G401 (cell line): ENCODE results near the gene CCDC184. TPM values are rescaled to one million over a fixed set of nuclear protein-coding genes. Genes with fewer than 3 reads are reported as not detected.
"Not testable (repeated sequence)": the region's sequence is repeated elsewhere in the genome, so short reads cannot be mapped to it uniquely, and the experiment has no call there.

ENCODE experiments used
- DNase-seq: peaks from one replicate; pipeline ENCODE4 v3.0.0-alpha.2; 2015; ENCODE audit warnings: low spot score
- in situ Hi-C: cut with HindIII; loops from 2 replicates; pipeline ENCODE4 v1.10.0; 2016; ENCODE audit warnings: low sequenced_read_pairs, mixed read lengths
- total RNA-seq: library from RNA; depleted of rRNA; stranded (reverse); fragments of >200 nt; shearing (Covaris generic); gene quantifications from 2 replicates; pipeline ENCODE4 v1.2.3, GENCODE V29; 2014; rRNA removed

The CCDC184 gene
- total RNA-seq, 1 experiment from 2014 or later = 0.03 TPM

GRCh38 chr12:48198672-48198971, 15.2 kb downstream of the CCDC184 start:
- peak; percentile 71 for DNase-seq
- in situ Hi-C loops = no loop called here

- in situ Hi-C loops = no loop called here
- no peak for DNase-seq
Measured at GRCh38 chr12:48198985-48199384, 15.5 kb downstream of the CCDC184 start.

GRCh38 chr12:48199774-48200221, 16.4 kb downstream of the CCDC184 start:
- DNase-seq = no peak
- in situ Hi-C loops = no loop called here

- in situ Hi-C loops = no loop called here
- DNase-seq = no peak
Measured at GRCh38 chr12:48201091-48201490, 17.6 kb downstream of the CCDC184 start.

GRCh38 chr12:48201516-48201915, 18.1 kb downstream of the CCDC184 start:
- in situ Hi-C loops = no loop called here
- no peak for DNase-seq

DNA sequence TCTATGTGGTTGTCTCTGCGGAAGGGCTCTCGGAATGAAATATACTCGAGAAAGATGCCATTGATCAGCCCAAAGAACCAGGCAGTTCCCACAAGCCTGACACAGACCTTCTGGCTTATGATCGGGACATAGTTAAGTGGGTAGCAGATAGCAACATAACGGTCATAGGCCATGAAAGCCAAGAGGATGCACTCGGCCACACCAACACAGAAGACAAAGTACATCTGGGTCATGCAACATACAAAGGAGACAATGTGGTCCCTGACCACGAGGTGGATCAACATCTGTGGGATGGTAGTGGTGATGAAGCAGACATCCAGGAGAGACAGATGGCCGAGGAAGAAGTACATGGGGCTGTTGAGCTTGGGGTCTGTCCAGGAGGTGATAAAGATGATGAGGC, 19.3 kb downstream of the CCDC184 start:
- no peak for DNase-seq
- in situ Hi-C loops = no loop called here

GRCh38 chr12:48203192-48203591, 19.7 kb downstream of the CCDC184 start, which contains the start of gene OR10AD1:
Gene OR10AD1 (minus strand): TSS chr12:48203292. CDS start chr12:48203292, 0 bp downstream.
- DNase-seq = no peak
- in situ Hi-C loops = no loop called here

GRCh38 chr12:48209495-48209894, 26.1 kb downstream of the CCDC184 start:
- DNase-seq, in situ Hi-C loops: not testable (repeated sequence)

- in situ Hi-C loops = no loop called here
- DNase-seq = no peak
Measured at GRCh38 chr12:48216785-48217184, 33.3 kb downstream of the CCDC184 start.

- in situ Hi-C loops = no loop called here
Measured at GRCh38 chr12:48219631-48220030, 36.2 kb downstream of the CCDC184 start.

GRCh38 chr12:48220701-48221100, 37.3 kb downstream of the CCDC184 start:
- DNase-seq = no peak
- in situ Hi-C loops = no loop called here

More at GRCh38 chr12:48219631-48220030, 36.2 kb downstream of the CCDC184 start:
- no peak for DNase-seq

GRCh38 chr12:48221645-48222044, 38.2 kb downstream of the CCDC184 start:
- DNase-seq = no peak
- in situ Hi-C loops = no loop called here

GRCh38 chr12:48224533-48224932, 41.1 kb downstream of the CCDC184 start:
- DNase-seq, in situ Hi-C loops: not testable (repeated sequence)

GRCh38 chr12:48231169-48231958, 47.9 kb downstream of the CCDC184 start:
- in situ Hi-C loops, DNase-seq: not testable (repeated sequence)

Other genes starting within 250 kb of the CCDC184 start
- 177 and 211 TPM in 2 replicates for gene TMEM106C, start 220.0 kb upstream of the CCDC184 start, total RNA-seq
- 0.74 and 3.1 TPM in 2 replicates for gene COL2A1, start 179.2 kb upstream of the CCDC184 start, total RNA-seq
- gene SENP1, start 77.6 kb upstream of the CCDC184 start, total RNA-seq = 20.7 and 27.3 TPM in 2 replicates
- gene PFKM, start 64.3 kb upstream of the CCDC184 start, total RNA-seq = 71.9 and 90.2 TPM in 2 replicates
- gene ASB8, start 26.1 kb upstream of the CCDC184 start, total RNA-seq = 10.4 and 11.0 TPM in 2 replicates
- not detected in 2 replicates for gene OR10AD1, start 19.6 kb downstream of the CCDC184 start, total RNA-seq
- gene ZNF641, start 167.3 kb downstream of the CCDC184 start, total RNA-seq = 12.7 and 12.9 TPM in 2 replicates